Psoas muscle (tissue), 8 donors: ENCODE data around the gene NCAM1. TPM values are rescaled to one million over a fixed set of nuclear protein-coding genes. Genes with fewer than 3 reads are reported as not detected.
A peak's percentile ranks its signal among the peaks of the same experiment; 100 is the strongest.

Experiments
- ATAC-seq, 4 donors: fragments of 200-7000 bp; cut with Tn5 transposase; one replicate each; pipeline ENCODE4 v1.9.1; 2020; ENCODE audit warnings: moderate library complexity in 3 of 4, mild to moderate bottlenecking in 2 of 4
- DNase-seq, 2 donors: peaks; one replicate each; pipeline ENCODE4 v3.0.0-alpha.2; 2020
- H3K27ac ChIP-seq: fragments of 200-600 bp; one replicate; pipeline ENCODE4 v1.8.0; 2022
- H3K27me3 ChIP-seq, 3 donors: fragments of 200-600 bp in 1 of 3; one replicate each; pipeline versions ENCODE4 v1.6.1 to v1.8.0; 2013 to 2022; ENCODE audit warnings: low read length in 2 of 3, mild to moderate bottlenecking in 2 of 3, moderate library complexity in 1 of 3; ENCODE audit not compliant: insufficient read depth in 3 of 3
- H3K36me3 ChIP-seq, 2 donors: fragments of 200-600 bp in 1 of 2; one replicate each; pipeline versions ENCODE4 v1.6.1 to v1.8.0; 2013 to 2022; ENCODE audit warnings: low read depth in 1 of 2, mild to moderate bottlenecking in 1 of 2, moderate library complexity in 1 of 2; ENCODE audit not compliant: insufficient read depth in 1 of 2
- H3K4me1 ChIP-seq: fragments of 200-600 bp; one replicate; pipeline ENCODE4 v1.8.0; 2022
- H3K4me3 ChIP-seq: fragments of 200-600 bp; one replicate; pipeline ENCODE4 v1.8.0; 2022; ENCODE audit warnings: mild to moderate bottlenecking
- H3K9me3 ChIP-seq: fragments of 200-600 bp; one replicate; pipeline ENCODE4 v1.8.0; 2022
- CTCF ChIP-seq: fragments of 200-600 bp; IDR thresholded peaks from one replicate; pipeline ENCODE4 v1.8.0; 2022; ENCODE audit warnings: antibody characterized with exemption
- WGBS, 3 donors: extraction: QIAGEN DNeasy Blood & Tissue Kit; methylation state at CpG; one replicate each; pipeline versions ENCODE4 v1.1.6 to v1.1.7; 2013; 5-methylcytosine and 5-hydroxymethylcytosine counted together
- intact Hi-C, 2 donors: fragments of 100-400 bp; cut with DNase I; formaldehyde crosslinking; loops; one replicate each; pipeline versions ENCODE4 v1.11.0 to v1.14.2; 2022
- polyA plus RNA-seq, 3 donors: library from polyadenylated mRNA; stranded (reverse); fragments of 200-250 nt; gene quantifications; one replicate each; pipeline ENCODE4 v1.2.3, GENCODE V29; 2013
- total RNA-seq, 4 donors: library from RNA; stranded (reverse); fragmentation: NEBNext Ultra II Directional in 2 of 4; extraction: Animal tissue kit (Norgen Biotek cat#: 25700) in 2 of 4; gene quantifications; one replicate each; pipeline versions ENCODE4 v1.2.1 to v1.2.4, GENCODE V29; 2021 to 2023
- donor health status: healthy with polysubstance abuse.
- donor health status: DM: no; HTN: no; CAD: no; lungs with moderate emphysema.
- donor health status: Bipolar disorder and iron deficiency.
- donor health status: healthy.
- donor health status: DM: yes; HTN: yes; CAD: no.
- donor health status: DM: no; HTN: no; CAD: no.
- donor health status: DM: no; HTN: no; CAD: no.
- donor health status: DM: yes; HTN: yes; CAD: no.

The NCAM1 gene
- total and polyA plus RNA-seq, 7 donors, result 1.3 to 50.3 (median 3.0) TPM

- Histone ChIP-seq H3K27ac (no peak overlapping the region), H3K4me3 (no peak overlapping the region), H3K9me3 (no peaks in the 10 kb centered on the region), H3K4me1 (no peaks in the 10 kb centered on the region), H3K27me3 (no peaks in the 10 kb centered on the region), H3K36me3 (no peaks in the 10 kb centered on the region)
- intact Hi-C loops, result no loop called here
- TF ChIP-seq CTCF, result no peak
- DNase-seq (no peak), ATAC-seq (peak in 1 of 4 donors; percentile 44)
- 50 to 60% (median 55%) methylated on average over 4 of the region's 4 CpGs for WGBS, 3 donors
Measured at GRCh38 chr11:113090716-113091480, 129.7 kb downstream of the NCAM1 start.

- H3K27ac ChIP-seq, result no peak overlapping the region
- no peak for DNase-seq
Measured at GRCh38 chr11:113091481-113091780, 130.2 kb downstream of the NCAM1 start.

GRCh38 chr11:113096648-113097047 lies 135.4 kb downstream of the NCAM1 start:
- H3K36me3 ChIP-seq, result no peaks in the 10 kb centered on the region
- no peak for DNase-seq
- WGBS, 3 donors, result 42 to 77% (median 67%) methylated on average over 1 of the region's 1 CpG
- no peak overlapping the region for H3K4me3 ChIP-seq
- ATAC-seq, result no peak
- intact Hi-C loops, result no loop called here
- TF ChIP-seq CTCF, result no peak
- H3K27ac ChIP-seq, result no peak overlapping the region
- H3K9me3 ChIP-seq, result no peaks in the 10 kb centered on the region
- no peaks in the 10 kb centered on the region for H3K27me3 ChIP-seq
- no peaks in the 10 kb centered on the region for H3K4me1 ChIP-seq

More at GRCh38 chr11:113091481-113091780, 130.2 kb downstream of the NCAM1 start:
- no peaks in the 10 kb centered on the region for H3K4me1 ChIP-seq
- no peak overlapping the region for H3K4me3 ChIP-seq
- TF ChIP-seq CTCF, result no peak
- H3K9me3 ChIP-seq, result no peaks in the 10 kb centered on the region
- intact Hi-C loops, result no loop called here
- H3K36me3 ChIP-seq, result no peaks in the 10 kb centered on the region
- 39 to 55% (median 42%) methylated on average over 1 of the region's 1 CpG for WGBS, 3 donors
- ATAC-seq, result peak in 2 of 4 donors; percentile 51 to 60
- H3K27me3 ChIP-seq, result no peaks in the 10 kb centered on the region

- Histone ChIP-seq H3K4me1 (peaks cover 7% of the 10 kb centered on the region), H3K4me3 (no peak overlapping the region), H3K36me3 (no peaks in the 10 kb centered on the region), H3K27ac (no peak overlapping the region), H3K9me3 (no peaks in the 10 kb centered on the region), H3K27me3 (peaks cover 0 to 2% (median 0%) of the 10 kb centered on the region in 3 donors)
- ATAC-seq (peak in 1 of 4 donors; percentile 45), DNase-seq (no peak)
- 47 to 60% (median 48%) methylated on average over 8 to 9 of the region's 9 CpGs for WGBS, 3 donors
- intact Hi-C loops, result no loop called here
- no peak for TF ChIP-seq CTCF
Measured at GRCh38 chr11:113103932-113104690, 142.9 kb downstream of the NCAM1 start.
